Measurements from ENCODE around the gene PEAR1. TPM values are rescaled to one million over a fixed set of nuclear protein-coding genes. Genes with fewer than 3 reads are reported as not detected.

The PEAR1 gene
- total RNA-seq = 10.1 and 16.2 TPM in 2 replicates

GRCh38 chr1:156893048-156893953, at the start of gene PEAR1:
TSS of gene PEAR1 (plus strand) at chr1:156893718. CDS start at chr1:156903927, 10,209 bp downstream.

GRCh38 chr1:156858959-156859522, 34.5 kb upstream of the PEAR1 start, which contains the start of gene INSRR:
TSS of gene INSRR (minus strand) at chr1:156859117. CDS start at chr1:156858621, 496 bp downstream.

GRCh38 chr1:156860628-156861423, 32.7 kb upstream of the PEAR1 start, which contains the start of gene NTRK1:
TSS of gene NTRK1 (plus strand) at chr1:156860865. CDS start at chr1:156860935, 70 bp downstream.

GRCh38 chr1:156920233-156921052, 26.9 kb downstream of the PEAR1 start, which contains the start of gene LRRC71:
TSS of gene LRRC71 (plus strand) at chr1:156920632. CDS start at chr1:156920804, 172 bp downstream.

Small RNAs within 50 kb of the gene (small RNA-seq; reads per million reads assigned to genes)
- 0.16 reads per million for gene MIR765 (ENCODE audit: low replicate concordance)

Other genes with a start within 250 kb of the PEAR1 start
- gene NES, start 216.3 kb upstream of the PEAR1 start, total RNA-seq = 2.0 and 69.7 TPM in 2 replicates
- 1.7 and 12.7 TPM in 2 replicates for gene CRABP2, start 188.1 kb upstream of the PEAR1 start, total RNA-seq
- gene METTL25B, start 165.2 kb upstream of the PEAR1 start, total RNA-seq = 6.7 and 10.1 TPM in 2 replicates
- gene ISG20L2, start 165.0 kb upstream of the PEAR1 start, total RNA-seq = 18.2 and 25.9 TPM in 2 replicates
- gene MRPL24, start 152.6 kb upstream of the PEAR1 start, total RNA-seq = 20.6 and 37.7 TPM in 2 replicates
- 225 and 327 TPM in 2 replicates for gene HDGF, start 142.0 kb upstream of the PEAR1 start, total RNA-seq
- gene PRCC, start 126.2 kb upstream of the PEAR1 start, total RNA-seq = 26.5 and 31.5 TPM in 2 replicates
- gene SH2D2A, start 76.9 kb upstream of the PEAR1 start, total RNA-seq = 0.14 TPM in 1 of 2 replicates, not detected in the other
- gene INSRR, start 34.6 kb upstream of the PEAR1 start, total RNA-seq = not detected in 2 replicates
- not detected in 2 replicates for gene NTRK1, start 32.9 kb upstream of the PEAR1 start, total RNA-seq
- gene LRRC71, start 26.9 kb downstream of the PEAR1 start, total RNA-seq = 0.14 TPM in 1 of 2 replicates, not detected in the other
- 38.1 and 48.1 TPM in 2 replicates for gene ARHGEF11, start 152.0 kb downstream of the PEAR1 start, total RNA-seq
- not detected in 2 replicates for gene ETV3L, start 206.1 kb downstream of the PEAR1 start, total RNA-seq
- gene ETV3, start 244.7 kb downstream of the PEAR1 start, total RNA-seq = 14.7 and 22.8 TPM in 2 replicates

Measured in placental pericyte (primary cell).